HepG2 (cell line): ENCODE data around the gene BEST2. TPM values are rescaled to one million over a fixed set of nuclear protein-coding genes. Genes with fewer than 3 reads are reported as not detected.
A peak's percentile ranks its signal among the peaks of the same experiment; 100 is the strongest.

Experiments
- MIER2 ChIP-seq: IDR thresholded peaks from 2 replicates; pipeline ENCODE4 v1.6.1; 2016; ENCODE audit warnings: missing biosample characterization, missing genetic modification reagents
- NFAT5 ChIP-seq: sonication (generic); formaldehyde crosslinking; IDR thresholded peaks from 2 replicates; pipeline ENCODE4 v1.4.0; 2020; ENCODE audit warnings: missing genetic modification reagents
- SIX1 ChIP-seq: sonication (generic); formaldehyde crosslinking; IDR thresholded peaks from 2 replicates; pipeline ENCODE4 v1.4.0; 2020; ENCODE audit warnings: missing genetic modification reagents, borderline replicate concordance
- ZBTB39 ChIP-seq: sonication (generic); formaldehyde crosslinking; IDR thresholded peaks from 2 replicates; pipeline ENCODE4 v1.5.0; 2020; ENCODE audit warnings: missing genetic modification reagents
- ZNF407 ChIP-seq: sonication (generic); formaldehyde crosslinking; IDR thresholded peaks from one replicate; pipeline ENCODE4 v1.5.1; 2020; ENCODE audit warnings: mild to moderate bottlenecking, missing genetic modification reagents; ENCODE audit errors: not compliant biosample characterization
- polyA plus RNA-seq, 8 experiments: library from polyadenylated mRNA; depleted of rRNA in 3 of 8; stranded (reverse) in 7 of 8; unstranded in 1 of 8; fragments of >200 nt; fragmentation: Illumina TruSeq in 4 of 8; extraction: Trizol in 4 of 8; gene quantifications; 2 replicates each; pipeline versions ENCODE4 v1.2.1 to v1.2.3, GENCODE V29; 2011 to 2016; ENCODE audit warnings: low read depth in 4 of 8, missing spikeins in 1 of 8, mixed read lengths in 1 of 8; ENCODE audit not compliant: insufficient read depth in 1 of 8
- total RNA-seq, 5 experiments: library from RNA; depleted of rRNA; stranded (reverse); fragments of >200 nt; fragmentation: Illumina TruSeq; extraction: Trizol; gene quantifications; 2 replicates each; pipeline ENCODE4 v1.2.3, GENCODE V29; 2016; ENCODE audit warnings: low read depth in 1 of 5

The BEST2 gene
- total and polyA plus RNA-seq, 2 of the 13 experiments (the other 11 are each of a cell fraction or from before 2014, with no cell fraction given): not detected

GRCh38 chr19:12801466-12802266 lies 50.1 kb downstream of the BEST2 start, which contains the start of the genes PRDX2 and THSD8 (continued):
- TF ChIP-seq MIER2 (peak; percentile 54; the same call in 1 of the 2 replicates), ZBTB39 (CRISPR knock-in tag) (peak; percentile 95), NFAT5 (CRISPR knock-in tag) (0 out of 2 replicates have a peak, but pooled peaks have one; percentile 22), ZNF407 (CRISPR knock-in tag) (peak; percentile 70), SIX1 (CRISPR knock-in tag) (no peak)
